Neural cell (in vitro differentiated cells): ENCODE data around the gene IGFBP2. TPM values are rescaled to one million over a fixed set of nuclear protein-coding genes. Genes with fewer than 3 reads are reported as not detected.

Experiments
- H2AFZ ChIP-seq: fragments of 200-600, 300-800 bp; sonication (generic), shearing (Covaris generic); 2 replicates; pipeline ENCODE4 v1.6.0; 2014; ENCODE audit warnings: low read depth, mild to moderate bottlenecking, antibody characterized with exemption, low read length, moderate library complexity
- H3F3A ChIP-seq: fragments of 200-600 bp; shearing (Covaris generic); 2 replicates; pipeline ENCODE4 v1.6.1; 2016; ENCODE audit warnings: mild to moderate bottlenecking, moderate library complexity, mixed read lengths, antibody characterized with exemption, low read length; ENCODE audit not compliant: insufficient read depth, poor library complexity, severe bottlenecking
- H3K27ac ChIP-seq: fragments of 200-600, 300-800 bp; sonication (generic), shearing (Covaris generic); 2 replicates; pipeline ENCODE4 v1.5.1; 2014; ENCODE audit warnings: mild to moderate bottlenecking, low read length, moderate library complexity
- H3K27me3 ChIP-seq: fragments of 300-800, 200-600 bp; sonication (generic), shearing (Covaris generic); 2 replicates; pipeline ENCODE4 v1.6.0; 2014; ENCODE audit warnings: mild to moderate bottlenecking, low read depth, low read length, moderate library complexity; ENCODE audit not compliant: insufficient read depth
- H3K36me3 ChIP-seq: fragments of 300-800, 200-600 bp; sonication (generic), shearing (Covaris generic); 2 replicates; pipeline ENCODE4 v1.5.1; 2014; ENCODE audit warnings: mild to moderate bottlenecking, antibody characterized with exemption, low read length, moderate library complexity; ENCODE audit not compliant: insufficient read depth
- H3K4me2 ChIP-seq: fragments of 300-800, 200-600 bp; sonication (generic), shearing (Covaris generic); 2 replicates; pipeline ENCODE4 v1.6.0; 2014; ENCODE audit warnings: mild to moderate bottlenecking, low read length
- H3K4me3 ChIP-seq: fragments of 300-800, 200-600 bp; sonication (generic), shearing (Covaris generic); 2 replicates; pipeline ENCODE4 v1.5.1; 2014; ENCODE audit warnings: mild to moderate bottlenecking, low read length, moderate library complexity
- H3K79me2 ChIP-seq: fragments of 200-600 bp; shearing (Covaris generic); replicated peaks from 2 replicates; pipeline ENCODE4 v1.6.0; 2014; ENCODE audit warnings: mild to moderate bottlenecking, low read length, moderate library complexity; ENCODE audit not compliant: insufficient read depth
- H3K9ac ChIP-seq: fragments of 300-800, 200-600 bp; sonication (generic), shearing (Covaris generic); 2 replicates; pipeline ENCODE4 v1.6.1; 2016; ENCODE audit warnings: mild to moderate bottlenecking, low read length, mixed read lengths
- H3K9me2 ChIP-seq: fragments of 200-600 bp; shearing (Covaris generic); 2 replicates; pipeline ENCODE4 v1.6.1; 2016; ENCODE audit warnings: mild to moderate bottlenecking, low read length, mixed read lengths; ENCODE audit not compliant: insufficient read depth
- H3K9me3 ChIP-seq: fragments of 200-600, 300-800 bp; sonication (generic), shearing (Covaris generic); 2 replicates; pipeline ENCODE4 v1.6.1; 2016; ENCODE audit warnings: mild to moderate bottlenecking, mixed run types, low read length, moderate library complexity, mixed read lengths
- H4K20me1 ChIP-seq: fragments of 200-600 bp; shearing (Covaris generic); 2 replicates; pipeline ENCODE4 v1.6.1; 2016; ENCODE audit warnings: mild to moderate bottlenecking, mixed run types; ENCODE audit not compliant: insufficient read depth
- CTCF ChIP-seq: fragments of 450-650 bp; IDR thresholded peaks from 2 replicates; pipeline ENCODE4 v1.5.1; 2014; ENCODE audit warnings: antibody characterized with exemption, mild to moderate bottlenecking, moderate library complexity; ENCODE audit not compliant: poor library complexity, severe bottlenecking
- EP300 ChIP-seq: fragments of 450-650 bp; conservative IDR thresholded peaks from 2 replicates; pipeline ENCODE4 v1.6.1; 2014; ENCODE audit warnings: antibody characterized with exemption, mild to moderate bottlenecking, moderate library complexity; ENCODE audit not compliant: poor library complexity, severe bottlenecking
- EZH2 ChIP-seq: fragments of 200-600, 300-800 bp; shearing (Covaris generic), sonication (generic); IDR thresholded peaks from 2 replicates; pipeline ENCODE4 v1.6.1; 2014; ENCODE audit warnings: antibody characterized with exemption, low read length, borderline replicate concordance, mild to moderate bottlenecking; ENCODE audit not compliant: insufficient read depth, poor library complexity, severe bottlenecking
- MXI1 ChIP-seq: fragments of 450-650 bp; conservative IDR thresholded peaks from 2 replicates; pipeline ENCODE4 v1.6.1; 2014; ENCODE audit warnings: antibody characterized with exemption, mild to moderate bottlenecking; ENCODE audit not compliant: poor library complexity, severe bottlenecking
- POLR2AphosphoS5 ChIP-seq: IDR thresholded peaks from 2 replicates; pipeline ENCODE4 v1.6.1; 2012
- RAD21 ChIP-seq: fragments of 450-650 bp; conservative IDR thresholded peaks from 2 replicates; pipeline ENCODE4 v1.6.1; 2014; ENCODE audit warnings: antibody characterized with exemption, mild to moderate bottlenecking, moderate library complexity
- REST ChIP-seq: IDR thresholded peaks from 2 replicates; pipeline ENCODE4 v1.6.1; 2012; ENCODE audit warnings: borderline replicate concordance
- SMC3 ChIP-seq: fragments of 450-650 bp; conservative IDR thresholded peaks from 2 replicates; pipeline ENCODE4 v1.6.1; 2014; ENCODE audit warnings: antibody characterized with exemption, mild to moderate bottlenecking, moderate library complexity; ENCODE audit not compliant: poor library complexity
- TAF1 ChIP-seq: IDR thresholded peaks from 2 replicates; pipeline ENCODE4 v1.6.1; 2012; ENCODE audit warnings: low read depth
- polyA plus RNA-seq: library from polyadenylated mRNA; depleted of rRNA; stranded (reverse); fragments of >200 nt; gene quantifications from 2 replicates; pipeline ENCODE4 v1.2.3, GENCODE V29; 2014

IGFBP2 gene
- polyA plus RNA-seq, 1 donor from 2014 or later = 150 TPM

- no peak overlapping the region for H2AFZ ChIP-seq
- TF ChIP-seq REST (no peak), RAD21 (no peak), SMC3 (no peak), EZH2 (no peak), CTCF (no peak), POLR2AphosphoS5 (no peak), MXI1 (no peak), TAF1 (no peak), EP300 (no peak)
- no peaks in the 10 kb centered on the region for H3K36me3 ChIP-seq
- peak overlapping the region; percentile 69 for H3K9ac ChIP-seq
- H3K27me3 ChIP-seq = peaks cover 22% of the 10 kb centered on the region
- no peak overlapping the region for H3K27ac ChIP-seq
- peak overlapping the region; percentile 26 for H3K4me3 ChIP-seq
- H4K20me1 ChIP-seq = no peaks in the 10 kb centered on the region
- peaks cover 8% of the 10 kb centered on the region for H3F3A ChIP-seq
- no peak overlapping the region for H3K4me2 ChIP-seq
- H3K9me2 ChIP-seq = no peaks in the 10 kb centered on the region
- H3K79me2 ChIP-seq = no peaks in the 10 kb centered on the region
- H3K9me3 ChIP-seq = no peaks in the 10 kb centered on the region
Observed at GRCh38 chr2:216690853-216691741, 57.9 kb downstream of the IGFBP2 start.

GRCh38 chr2:216692636-216693413 lies 59.6 kb downstream of the IGFBP2 start:
- no peaks in the 10 kb centered on the region for H4K20me1 ChIP-seq
- H3F3A ChIP-seq = peaks cover 8% of the 10 kb centered on the region
- H3K4me3 ChIP-seq = peak overlapping the region; percentile 79
- H3K27ac ChIP-seq = no peak overlapping the region
- H3K9me2 ChIP-seq = no peaks in the 10 kb centered on the region
- H2AFZ ChIP-seq = peak overlapping the region; percentile 24
- no peak for TF ChIP-seq MXI1
- TF ChIP-seq POLR2AphosphoS5 = no peak
- TF ChIP-seq TAF1 = no peak
- no peak for TF ChIP-seq REST
- no peak for TF ChIP-seq EP300
- TF ChIP-seq CTCF = no peak
- peak overlapping the region; percentile 69 for H3K9ac ChIP-seq
- no peaks in the 10 kb centered on the region for H3K9me3 ChIP-seq
- no peaks in the 10 kb centered on the region for H3K79me2 ChIP-seq
- peak overlapping the region; percentile 92 for H3K4me2 ChIP-seq
- no peaks in the 10 kb centered on the region for H3K36me3 ChIP-seq
- H3K27me3 ChIP-seq = peaks cover 22% of the 10 kb centered on the region
